HCT116 (cell line): ENCODE measurements around the gene DLG2. TPM values are rescaled to one million over a fixed set of nuclear protein-coding genes. Genes with fewer than 3 reads are reported as not detected.

Source experiments
- ATAC-seq: fragments of 200-7000 bp; cut with Tn5 transposase; 2 replicates; pipeline ENCODE4 v1.9.1; 2020; ENCODE audit warnings: mild to moderate bottlenecking, moderate library complexity
- BruUV-seq: library from RNA; stranded (reverse); fragments of 400-500 nt; replicated peaks from 2 replicates; lab custom pipeline; 2021; lab: Mats Ljungman, UMichigan
- CTCF ChIA-PET: fragments of 300-600 bp; sonication (Branson Sonifier 250); formaldehyde crosslinking; loops from one replicate; lab custom pipeline; 2021; ENCODE audit warnings: antibody characterized with exemption; lab: Charles Lee
- POLR2A ChIA-PET: fragments of 300-600, 350-600 bp; sonication (Branson Sonifier 250); formaldehyde crosslinking; loops from one replicate; lab custom pipeline; 2021; ENCODE audit warnings: antibody characterized with exemption; lab: Charles Lee
- RAD21 ChIA-PET, 2 experiments: fragments of 300-600 bp; sonication (Branson Sonifier 250); formaldehyde crosslinking; loops; one replicate each; lab custom pipeline; 2023; ENCODE audit warnings: low total read pairs in 2 of 2; ENCODE audit not compliant: uncharacterized antibody in 2 of 2, unreplicated experiment in 2 of 2, low non-redundant PET in 1 of 2; lab: Charles Lee
- DNase-seq: peaks from one replicate; pipeline ENCODE4 v3.0.0-alpha.2; 2010; ENCODE audit warnings: low read depth, low spot score
- H2AFZ ChIP-seq: fragments of 200-600 bp; shearing (Covaris generic), sonication (generic); 2 replicates; pipeline ENCODE4 v1.6.1; 2017; ENCODE audit warnings: low read depth, mixed run types, mixed read lengths, antibody characterized with exemption, low read length; ENCODE audit not compliant: poor library complexity, severe bottlenecking
- H3K27ac ChIP-seq: 2 replicates; pipeline ENCODE4 v1.5.1; 2012; ENCODE audit warnings: low read depth, low read length
- H3K27me3 ChIP-seq: fragments of 200-600 bp; sonication (generic); 2 replicates; pipeline ENCODE4 v1.6.1; 2016; ENCODE audit warnings: mixed run types, low read length, mixed read lengths; ENCODE audit not compliant: insufficient read depth
- H3K36me3 ChIP-seq, 2 experiments: fragments of 200-500 bp in 1 of 2; fragments of 200-600 bp in 1 of 2; sonication (Bioruptor generic) in 1 of 2; sonication (generic) in 1 of 2; 2 replicates each; pipeline versions ENCODE4 v1.5.1 to v1.6.1; 2014 to 2016; ENCODE audit warnings: low read length in 2 of 2, inconsistent platforms in 1 of 2, mixed read lengths in 1 of 2, mixed run types in 1 of 2; ENCODE audit not compliant: insufficient read depth in 2 of 2, control insufficient read depth in 1 of 2
- H3K4me1 ChIP-seq, 2 experiments: fragments of 200-600 bp in 1 of 2; sonication (generic) in 1 of 2; 2 replicates each; pipeline versions ENCODE4 v1.5.1 to v1.6.1; 2012 to 2017; ENCODE audit warnings: low read length in 2 of 2, inconsistent platforms in 1 of 2, mild to moderate bottlenecking in 1 of 2, mixed read lengths in 1 of 2, mixed run types in 1 of 2, moderate library complexity in 1 of 2; ENCODE audit not compliant: insufficient read depth in 2 of 2, control insufficient read depth in 1 of 2
- H3K4me2 ChIP-seq: fragments of 200-600 bp; sonication (generic); 2 replicates; pipeline ENCODE4 v1.6.1; 2017; ENCODE audit warnings: mixed run types, low read length, mixed read lengths
- H3K4me3 ChIP-seq, 2 experiments: fragments of 200-600 bp in 1 of 2; sonication (generic) in 1 of 2; replicated peaks in 1 of 2; 2 replicates each; pipeline ENCODE4 v1.5.1; 2011 to 2016; ENCODE audit warnings: low read length in 2 of 2, control low read depth in 1 of 2, low read depth in 1 of 2, mild to moderate bottlenecking in 1 of 2, mixed read lengths in 1 of 2, mixed run types in 1 of 2
- H3K79me2 ChIP-seq: fragments of 200-600 bp; sonication (generic); 2 replicates; pipeline ENCODE4 v1.6.1; 2017; ENCODE audit warnings: mild to moderate bottlenecking, mixed run types, low read length, moderate library complexity, mixed read lengths; ENCODE audit not compliant: insufficient read depth
- H3K9ac ChIP-seq: fragments of 200-600 bp; sonication (generic); 2 replicates; pipeline ENCODE4 v1.6.1; 2016; ENCODE audit warnings: low read length, mixed read lengths
- H3K9me2 ChIP-seq: fragments of 200-600 bp; sonication (generic), shearing (Covaris generic); 2 replicates; pipeline ENCODE4 v1.6.1; 2017; ENCODE audit warnings: mixed run types, mild to moderate bottlenecking, moderate library complexity; ENCODE audit not compliant: insufficient read depth
- H3K9me3 ChIP-seq, 2 experiments: fragments of 200-500 bp in 1 of 2; fragments of 200-600 bp in 1 of 2; sonication (Bioruptor generic) in 1 of 2; sonication (generic) in 1 of 2; 2 replicates each; pipeline ENCODE4 v1.6.1; 2014 to 2017; ENCODE audit warnings: low read length in 2 of 2, mixed read lengths in 2 of 2, inconsistent platforms in 1 of 2, low read depth in 1 of 2, mild to moderate bottlenecking in 1 of 2, mixed run types in 1 of 2, moderate library complexity in 1 of 2; ENCODE audit not compliant: control insufficient read depth in 1 of 2, insufficient read depth in 1 of 2
- H4K20me1 ChIP-seq: fragments of 200-600 bp; sonication (generic), shearing (Covaris generic); 2 replicates; pipeline ENCODE4 v1.6.1; 2017; ENCODE audit warnings: mixed run types, mild to moderate bottlenecking, moderate library complexity; ENCODE audit not compliant: insufficient read depth
- CBX3 ChIP-seq: IDR thresholded peaks from 2 replicates; pipeline ENCODE4 v1.6.1; 2012; ENCODE audit warnings: low read depth
- CEBPB ChIP-seq: IDR thresholded peaks from 2 replicates; pipeline ENCODE4 v1.6.1; 2012; ENCODE audit warnings: low read depth
- EGR1 ChIP-seq: IDR thresholded peaks from 2 replicates; pipeline ENCODE4 v1.6.1; 2012; ENCODE audit warnings: low read depth
- EZH2 ChIP-seq: fragments of 200-600 bp; sonication (generic); IDR thresholded peaks from 2 replicates; pipeline ENCODE4 v1.6.1; 2017; ENCODE audit warnings: antibody characterized with exemption, mixed run types
- EZH2phosphoT487 ChIP-seq: fragments of 200-600 bp; IDR thresholded peaks from 2 replicates; pipeline ENCODE4 v1.6.1; 2018; ENCODE audit warnings: antibody characterized with exemption, borderline replicate concordance
- FOSL1 ChIP-seq: IDR thresholded peaks from 2 replicates; pipeline ENCODE4 v1.6.1; 2012; ENCODE audit warnings: low read depth
- POLR2A ChIP-seq: IDR thresholded peaks from 2 replicates; pipeline ENCODE4 v1.7.0; 2011; ENCODE audit warnings: borderline replicate concordance; ENCODE audit not compliant: insufficient read depth, insufficient read length; ENCODE audit errors: extremely low read depth
- POLR2AphosphoS5 ChIP-seq: IDR thresholded peaks from 2 replicates; pipeline ENCODE4 v1.6.1; 2011; ENCODE audit warnings: mild to moderate bottlenecking, low read depth, low read length, moderate library complexity
- RAD21 ChIP-seq: IDR thresholded peaks from 2 replicates; pipeline ENCODE4 v1.6.1; 2012; ENCODE audit warnings: low read depth, mild to moderate bottlenecking
- REST ChIP-seq: IDR thresholded peaks from 2 replicates; pipeline ENCODE4 v1.6.1; 2012; ENCODE audit warnings: low read depth
- SIN3A ChIP-seq: IDR thresholded peaks from 2 replicates; pipeline ENCODE4 v1.6.1; 2012; ENCODE audit warnings: low read depth
- SP1 ChIP-seq: IDR thresholded peaks from 2 replicates; pipeline ENCODE4 v1.6.1; 2012; ENCODE audit warnings: low read depth
- YY1 ChIP-seq: IDR thresholded peaks from 2 replicates; pipeline ENCODE4 v1.6.1; 2011; ENCODE audit warnings: low read length, low read depth, moderate library complexity, mild to moderate bottlenecking; ENCODE audit not compliant: insufficient replicate concordance; ENCODE audit errors: extremely low read depth
- ZBTB33 ChIP-seq: IDR thresholded peaks from 2 replicates; pipeline ENCODE4 v1.6.1; 2011; ENCODE audit warnings: mild to moderate bottlenecking, low read length, moderate library complexity; ENCODE audit not compliant: insufficient replicate concordance; ENCODE audit errors: extremely low read depth
- ZFX ChIP-seq: fragments of 450-650 bp; IDR thresholded peaks from 2 replicates; pipeline ENCODE4 v1.6.1; 2017
- ZNF274 ChIP-seq: fragments of 200-500 bp; sonication (Bioruptor generic); IDR thresholded peaks from 2 replicates; pipeline ENCODE4 v1.6.1; 2014; ENCODE audit warnings: mild to moderate bottlenecking, low read depth, low read length, inconsistent platforms
- intact Hi-C: fragments of 100-400 bp; cut with micrococcal nuclease; formaldehyde crosslinking; loops from 2 replicates; pipeline ENCODE4 v1.10.0; 2022
- total RNA-seq: library from RNA; stranded (reverse); gene quantifications from one replicate; pipeline ENCODE4 v1.2.1, GENCODE V29; 2021; ENCODE audit not compliant: unreplicated experiment
- TF ChIP-seq, protein P1 (sequence below): IDR thresholded peaks from 2 replicates; pipeline ENCODE4 v1.6.1; 2012
- TF ChIP-seq, protein P2 (sequence below), 3 experiments: fragments of 200-600 bp in 1 of 3; sonication (generic) in 1 of 3; IDR thresholded peaks in 2 of 3; conservative IDR thresholded peaks in 1 of 3; 2 replicates each; pipeline ENCODE4 v1.5.1; 2012 to 2017; ENCODE audit warnings: low read depth in 2 of 3, low read length in 2 of 3, antibody characterized with exemption in 1 of 3, borderline replicate concordance in 1 of 3, control low read depth in 1 of 3, mild to moderate bottlenecking in 1 of 3, mixed read lengths in 1 of 3, mixed run types in 1 of 3, moderate library complexity in 1 of 3; ENCODE audit not compliant: insufficient read depth in 1 of 3
- TF ChIP-seq, protein P3 (sequence below): IDR thresholded peaks from 2 replicates; pipeline ENCODE4 v1.6.1; 2012

DLG2 gene
- total RNA-seq, 1 experiment from 2014 or later: 2.4 TPM

DNA sequence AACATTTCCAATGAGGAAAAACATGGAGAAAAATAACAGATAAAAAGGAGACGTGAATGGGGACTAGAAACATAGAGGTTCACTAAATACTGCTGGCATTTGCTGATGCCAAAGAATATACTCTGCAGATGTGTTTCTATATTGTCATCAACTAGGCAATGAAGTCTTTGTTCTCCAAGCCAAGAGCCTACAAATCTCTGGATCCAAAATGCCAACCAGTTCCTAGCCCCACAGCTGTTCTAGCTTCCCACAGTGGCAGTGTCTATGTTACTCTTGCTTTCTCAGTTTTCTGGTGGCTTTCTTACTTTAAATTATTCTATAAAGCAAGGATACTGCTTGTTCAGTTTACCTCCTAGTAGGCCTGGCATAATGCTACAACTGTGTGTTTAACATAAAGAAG is 1363.1 kb downstream of the DLG2 start:
- Histone ChIP-seq H3K9me3 (no peaks in the 10 kb centered on the region; a peak in 1 of 4 replicates), H3K79me2 (no peaks in the 10 kb centered on the region), H2AFZ (no peak overlapping the region), H3K9ac (no peak overlapping the region), H3K4me3 (no peak overlapping the region), H3K27me3 (no peaks in the 10 kb centered on the region), H3K36me3 (no peaks in the 10 kb centered on the region), H3K4me2 (no peak overlapping the region), H3K4me1 (no peaks in the 10 kb centered on the region), H3K27ac (no peak overlapping the region), H3K9me2 (no peaks in the 10 kb centered on the region), H4K20me1 (no peaks in the 10 kb centered on the region)
- TF ChIP-seq EZH2phosphoT487 (no peak), CBX3 (no peak), ZBTB33 (no peak), EZH2 (no peak), CEBPB (no peak), YY1 (no peak), POLR2AphosphoS5 (no peak), RAD21 (no peak), EGR1 (no peak), FOSL1 (no peak), REST (no peak), POLR2A (no peak), SP1 (no peak), ZNF274 (no peak), ZFX (no peak), SIN3A (no peak)
- TF ChIP-seq, protein P1, sequence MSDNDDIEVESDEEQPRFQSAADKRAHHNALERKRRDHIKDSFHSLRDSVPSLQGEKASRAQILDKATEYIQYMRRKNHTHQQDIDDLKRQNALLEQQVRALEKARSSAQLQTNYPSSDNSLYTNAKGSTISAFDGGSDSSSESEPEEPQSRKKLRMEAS: no peak
- TF ChIP-seq, protein P2, sequence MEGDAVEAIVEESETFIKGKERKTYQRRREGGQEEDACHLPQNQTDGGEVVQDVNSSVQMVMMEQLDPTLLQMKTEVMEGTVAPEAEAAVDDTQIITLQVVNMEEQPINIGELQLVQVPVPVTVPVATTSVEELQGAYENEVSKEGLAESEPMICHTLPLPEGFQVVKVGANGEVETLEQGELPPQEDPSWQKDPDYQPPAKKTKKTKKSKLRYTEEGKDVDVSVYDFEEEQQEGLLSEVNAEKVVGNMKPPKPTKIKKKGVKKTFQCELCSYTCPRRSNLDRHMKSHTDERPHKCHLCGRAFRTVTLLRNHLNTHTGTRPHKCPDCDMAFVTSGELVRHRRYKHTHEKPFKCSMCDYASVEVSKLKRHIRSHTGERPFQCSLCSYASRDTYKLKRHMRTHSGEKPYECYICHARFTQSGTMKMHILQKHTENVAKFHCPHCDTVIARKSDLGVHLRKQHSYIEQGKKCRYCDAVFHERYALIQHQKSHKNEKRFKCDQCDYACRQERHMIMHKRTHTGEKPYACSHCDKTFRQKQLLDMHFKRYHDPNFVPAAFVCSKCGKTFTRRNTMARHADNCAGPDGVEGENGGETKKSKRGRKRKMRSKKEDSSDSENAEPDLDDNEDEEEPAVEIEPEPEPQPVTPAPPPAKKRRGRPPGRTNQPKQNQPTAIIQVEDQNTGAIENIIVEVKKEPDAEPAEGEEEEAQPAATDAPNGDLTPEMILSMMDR (IDR thresholded peaks at IDR 0.05 in 2 of 3, conservative IDR thresholded peaks at IDR 0.05 in 1 of 3; ENCODE audit: borderline replicate concordance in 1 of 3, insufficient read depth in 1 of 3, low read depth in 2 of 3, low read length in 2 of 3): no peak
- TF ChIP-seq, protein P3, sequence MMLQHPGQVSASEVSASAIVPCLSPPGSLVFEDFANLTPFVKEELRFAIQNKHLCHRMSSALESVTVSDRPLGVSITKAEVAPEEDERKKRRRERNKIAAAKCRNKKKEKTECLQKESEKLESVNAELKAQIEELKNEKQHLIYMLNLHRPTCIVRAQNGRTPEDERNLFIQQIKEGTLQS: no peak
- no peak for ATAC-seq
- intact Hi-C loops: loop anchor here (5.0 kb wide), 1 partner anchor 427 kb away; no protein-coding TSS in a partner anchor
- DNase-seq: no peak
- ChIA-PET RAD21 (no interaction called here), CTCF (no interaction called here), POLR2A (no interaction called here)
- BruUV-seq: no TSS peak
